ENCODE data around the gene GGTLC2. TPM values are rescaled to one million over a fixed set of nuclear protein-coding genes. Genes with fewer than 3 reads are reported as not detected.
A peak's percentile ranks its signal among the peaks of the same experiment; 100 is the strongest.

The GGTLC2 gene
- total RNA-seq, 2 donors from 2014 or later: not detected

- H3K4me1 Mint-ChIP-seq (ENCODE audit: low read depth): no peaks in the 10 kb centered on the region
- ATAC-seq (replicated peaks in 1 of 2) (peak; percentile 58 to 70), DNase-seq (peak; percentile 69 to 73)
- no peak overlapping the region for H3K27ac Mint-ChIP-seq
- H3K4me3 Mint-ChIP-seq: no peak overlapping the region
- no peaks in the 10 kb centered on the region for H3K27me3 Mint-ChIP-seq (ENCODE audit: low read depth)
- H3K9me3 Mint-ChIP-seq: no peaks in the 10 kb centered on the region
- no peaks in the 10 kb centered on the region for H3K36me3 Mint-ChIP-seq (ENCODE audit: insufficient read depth in 2 of 2)
Measured at GRCh38 chr22:22692707-22693530, 48.5 kb downstream of the GGTLC2 start.

GRCh38 chr22:22693531-22693884 is 49.1 kb downstream of the GGTLC2 start:
- Mint-ChIP-seq H3K4me1 (ENCODE audit: low read depth) (no peaks in the 10 kb centered on the region), H3K27ac (no peak overlapping the region), H3K36me3 (ENCODE audit: insufficient read depth in 2 of 2) (no peaks in the 10 kb centered on the region), H3K27me3 (ENCODE audit: low read depth) (no peaks in the 10 kb centered on the region), H3K9me3 (no peaks in the 10 kb centered on the region), H3K4me3 (no peak overlapping the region)
- DNase-seq (no peak), ATAC-seq (replicated peaks in 1 of 2) (no peak)

GRCh38 chr22:22694106-22694505 is 49.7 kb downstream of the GGTLC2 start:
- DNase-seq (no peak), ATAC-seq (replicated peaks in 1 of 2) (no peak)
- no peaks in the 10 kb centered on the region for H3K27me3 Mint-ChIP-seq (ENCODE audit: low read depth)
- no peaks in the 10 kb centered on the region for H3K36me3 Mint-ChIP-seq (ENCODE audit: insufficient read depth in 2 of 2)
- H3K27ac Mint-ChIP-seq: no peak overlapping the region
- no peak overlapping the region for H3K4me3 Mint-ChIP-seq
- H3K9me3 Mint-ChIP-seq: no peaks in the 10 kb centered on the region
- H3K4me1 Mint-ChIP-seq (ENCODE audit: low read depth): no peaks in the 10 kb centered on the region

- Mint-ChIP-seq H3K36me3 (ENCODE audit: insufficient read depth in 2 of 2) (no peaks in the 10 kb centered on the region), H3K4me3 (no peak overlapping the region), H3K27me3 (ENCODE audit: low read depth) (no peaks in the 10 kb centered on the region), H3K4me1 (ENCODE audit: low read depth) (no peaks in the 10 kb centered on the region), H3K27ac (no peak overlapping the region), H3K9me3 (no peaks in the 10 kb centered on the region)
- no peak for DNase-seq
- no peak for ATAC-seq (replicated peaks in 1 of 2)
Measured at GRCh38 chr22:22696104-22696503, 51.7 kb downstream of the GGTLC2 start.

Other genes with a start within 250 kb of the GGTLC2 start
- gene ZNF280B, start 135.9 kb upstream of the GGTLC2 start, total RNA-seq: 1 to 10 TPM; 2.9 to 4.5 TPM
- not detected for gene ZNF280A, start 124.3 kb upstream of the GGTLC2 start, total RNA-seq
- gene PRAME, start 85.3 kb upstream of the GGTLC2 start, total RNA-seq: under 1 TPM; 0.14 to 0.41 TPM
- not detected for gene IGLL5, start 243.2 kb downstream of the GGTLC2 start, total RNA-seq

Measured in activated T-cell treated with anti-CD3 and anti-CD28 coated beads, Interleukin-2, amount 50 U/mL, for 72 hours (primary cell).